Measurements from ENCODE around the gene HS1BP3. TPM values are rescaled to one million over a fixed set of nuclear protein-coding genes. Genes with fewer than 3 reads are reported as not detected.
A peak's percentile ranks its signal among the peaks of the same experiment; 100 is the strongest.

Gene HS1BP3
- total and polyA plus RNA-seq, 9 of the 15 experiments (the other 6 are each of a cell fraction or from before 2014, with no cell fraction given), result 0.41 to 8.3 (median 5.9) TPM

DNA sequence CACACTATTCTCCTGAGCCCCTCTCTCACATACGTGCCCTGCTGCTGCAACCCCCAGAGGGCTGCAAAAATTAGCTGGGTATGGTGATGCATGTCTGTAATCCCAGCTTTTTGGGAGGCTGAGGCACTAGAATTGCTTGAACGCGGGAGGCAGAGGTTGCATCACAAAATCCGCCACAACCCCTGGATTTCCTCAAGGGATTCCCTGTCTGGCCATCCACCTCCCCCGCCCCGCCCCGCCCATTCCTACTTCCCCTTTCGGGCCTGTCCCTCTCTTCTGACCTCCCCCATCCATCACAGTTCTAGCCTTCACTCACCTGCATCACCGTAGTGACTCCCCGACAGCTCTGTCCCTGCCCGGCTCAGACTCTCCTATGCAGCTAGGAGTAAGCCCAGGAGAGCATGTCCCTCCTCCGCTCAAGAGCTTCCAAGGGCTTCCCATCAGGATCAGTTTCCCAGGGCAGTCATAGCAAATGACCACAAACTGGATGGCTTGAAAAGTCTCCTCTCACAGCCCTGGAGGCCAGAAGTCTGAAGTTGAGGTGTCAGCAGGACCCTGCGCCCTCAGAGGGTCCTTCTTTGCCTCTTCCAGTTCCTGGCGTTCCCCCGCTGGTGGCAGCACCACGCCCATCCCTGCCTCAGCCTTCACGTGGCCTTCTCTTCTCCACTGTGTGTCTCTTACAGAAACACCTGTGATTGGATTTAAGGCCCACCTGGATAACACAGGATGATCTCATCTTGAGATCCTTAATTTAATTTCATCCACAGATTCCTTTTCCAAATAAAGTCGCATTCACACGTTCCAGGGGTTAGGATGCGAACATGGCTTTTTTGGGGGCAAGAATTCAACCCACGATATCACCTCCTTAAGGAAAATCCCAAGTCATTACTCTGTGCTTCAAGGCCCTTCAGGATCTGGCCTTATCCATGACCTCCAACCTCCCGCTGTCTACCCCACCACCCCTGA lies 58.5 kb downstream of the HS1BP3 start (continued):
- TF ChIP-seq, protein P1, sequence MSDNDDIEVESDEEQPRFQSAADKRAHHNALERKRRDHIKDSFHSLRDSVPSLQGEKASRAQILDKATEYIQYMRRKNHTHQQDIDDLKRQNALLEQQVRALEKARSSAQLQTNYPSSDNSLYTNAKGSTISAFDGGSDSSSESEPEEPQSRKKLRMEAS (CRISPR knock-in tag; IDR thresholded peaks at IDR 0.05), result peak; percentile 10; the same call in 1 of the 2 replicates
- no peak for TF ChIP-seq SAFB (IDR thresholded peaks at IDR 0.05; ENCODE audit: borderline replicate concordance, low read depth, low read length)
- TF ChIP-seq MEIS2 (IDR thresholded peaks at IDR 0.05; ENCODE audit: partially characterized antibody), result peak; percentile 66
- TF ChIP-seq ZNF3 (CRISPR knock-in tag; IDR thresholded peaks at IDR 0.05), result no peak
- TF ChIP-seq, protein P2, sequence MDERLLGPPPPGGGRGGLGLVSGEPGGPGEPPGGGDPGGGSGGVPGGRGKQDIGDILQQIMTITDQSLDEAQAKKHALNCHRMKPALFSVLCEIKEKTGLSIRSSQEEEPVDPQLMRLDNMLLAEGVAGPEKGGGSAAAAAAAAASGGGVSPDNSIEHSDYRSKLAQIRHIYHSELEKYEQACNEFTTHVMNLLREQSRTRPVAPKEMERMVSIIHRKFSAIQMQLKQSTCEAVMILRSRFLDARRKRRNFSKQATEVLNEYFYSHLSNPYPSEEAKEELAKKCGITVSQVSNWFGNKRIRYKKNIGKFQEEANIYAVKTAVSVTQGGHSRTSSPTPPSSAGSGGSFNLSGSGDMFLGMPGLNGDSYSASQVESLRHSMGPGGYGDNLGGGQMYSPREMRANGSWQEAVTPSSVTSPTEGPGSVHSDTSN (CRISPR knock-in tag; IDR thresholded peaks at IDR 0.05; ENCODE audit: low read depth), result no peak; the same call in 1 of the 2 replicates
- TF ChIP-seq, protein P2 (tag; conservative IDR thresholded peaks at IDR 0.05; ENCODE audit: low read depth), result 0 out of 2 replicates have a peak, but pooled peaks have one; percentile 34
- TF ChIP-seq HNRNPK (IDR thresholded peaks at IDR 0.05; ENCODE audit: low read depth, low read length, poor library complexity, severe bottlenecking), result no peak
- TF ChIP-seq, protein P3, sequence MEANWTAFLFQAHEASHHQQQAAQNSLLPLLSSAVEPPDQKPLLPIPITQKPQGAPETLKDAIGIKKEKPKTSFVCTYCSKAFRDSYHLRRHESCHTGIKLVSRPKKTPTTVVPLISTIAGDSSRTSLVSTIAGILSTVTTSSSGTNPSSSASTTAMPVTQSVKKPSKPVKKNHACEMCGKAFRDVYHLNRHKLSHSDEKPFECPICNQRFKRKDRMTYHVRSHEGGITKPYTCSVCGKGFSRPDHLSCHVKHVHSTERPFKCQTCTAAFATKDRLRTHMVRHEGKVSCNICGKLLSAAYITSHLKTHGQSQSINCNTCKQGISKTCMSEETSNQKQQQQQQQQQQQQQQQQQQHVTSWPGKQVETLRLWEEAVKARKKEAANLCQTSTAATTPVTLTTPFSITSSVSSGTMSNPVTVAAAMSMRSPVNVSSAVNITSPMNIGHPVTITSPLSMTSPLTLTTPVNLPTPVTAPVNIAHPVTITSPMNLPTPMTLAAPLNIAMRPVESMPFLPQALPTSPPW (CRISPR knock-in tag; IDR thresholded peaks at IDR 0.05), result peak; percentile 78
- no peak for TF ChIP-seq ZNF699 (CRISPR knock-in tag; IDR thresholded peaks at IDR 0.05; ENCODE audit: insufficient replicate concordance)
- TF ChIP-seq ZNF165 (CRISPR knock-in tag; IDR thresholded peaks at IDR 0.05; ENCODE audit: borderline replicate concordance), result no peak
- TF ChIP-seq CREM (IDR thresholded peaks at IDR 0.05; ENCODE audit: low read depth), result 0 out of 2 replicates have a peak, but pooled peaks have one; percentile 29
- TF ChIP-seq CEBPB (tag; IDR thresholded peaks at IDR 0.05), result peak; percentile 26; the same call in 1 of the 2 replicates
- TF ChIP-seq OTX1 (CRISPR knock-in tag; IDR thresholded peaks at IDR 0.05), result no peak
- TF ChIP-seq, protein P4, sequence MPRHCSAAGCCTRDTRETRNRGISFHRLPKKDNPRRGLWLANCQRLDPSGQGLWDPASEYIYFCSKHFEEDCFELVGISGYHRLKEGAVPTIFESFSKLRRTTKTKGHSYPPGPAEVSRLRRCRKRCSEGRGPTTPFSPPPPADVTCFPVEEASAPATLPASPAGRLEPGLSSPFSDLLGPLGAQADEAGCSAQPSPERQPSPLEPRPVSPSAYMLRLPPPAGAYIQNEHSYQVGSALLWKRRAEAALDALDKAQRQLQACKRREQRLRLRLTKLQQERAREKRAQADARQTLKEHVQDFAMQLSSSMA (CRISPR knock-in tag; IDR thresholded peaks at IDR 0.05), result no peak
- no peak for TF ChIP-seq ZNF764 (CRISPR knock-in tag; IDR thresholded peaks at IDR 0.05; ENCODE audit: low read depth)
- TF ChIP-seq IFI16 (CRISPR knock-in tag; IDR thresholded peaks at IDR 0.05), result no peak
- TF ChIP-seq, protein P5, sequence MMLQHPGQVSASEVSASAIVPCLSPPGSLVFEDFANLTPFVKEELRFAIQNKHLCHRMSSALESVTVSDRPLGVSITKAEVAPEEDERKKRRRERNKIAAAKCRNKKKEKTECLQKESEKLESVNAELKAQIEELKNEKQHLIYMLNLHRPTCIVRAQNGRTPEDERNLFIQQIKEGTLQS (IDR thresholded peaks at IDR 0.05), result peak; percentile 43; the same call in 1 of the 2 replicates
- TF ChIP-seq, protein P5 (CRISPR knock-in tag; conservative IDR thresholded peaks at IDR 0.05), result no peak
- no peak for TF ChIP-seq RBBP5 (IDR thresholded peaks at IDR 0.05; ENCODE audit: borderline replicate concordance, insufficient read depth, low read length, poor library complexity, severe bottlenecking)
- peak; percentile 51; the same call in 1 of the 2 replicates for TF ChIP-seq SP1 (CRISPR knock-in tag; IDR thresholded peaks at IDR 0.05)
